Body of pancreas (tissue), 4 donors: ENCODE measurements around the gene KCNMB1.

Experiments
- CTCF ChIP-seq, 7 experiments: fragments of 450-650 bp in 4 of 7; fragments of 200-600 bp in 3 of 7; sonication (generic) in 3 of 7; IDR thresholded peaks; one replicate each; pipeline ENCODE4 v1.5.1; 2016 to 2019; ENCODE audit warnings: antibody characterized with exemption in 7 of 7
- POLR2A ChIP-seq, 3 donors: fragments of 450-650 bp; IDR thresholded peaks; one replicate each; pipeline ENCODE4 v1.6.1; 2016; ENCODE audit warnings: antibody characterized with exemption in 3 of 3, mild to moderate bottlenecking in 2 of 3

GRCh38 chr5:170426786-170427185 lies 37.6 kb upstream of the KCNMB1 start:
- TF ChIP-seq CTCF (IDR thresholded peaks at IDR 0.05), result no peak
- TF ChIP-seq POLR2A (IDR thresholded peaks at IDR 0.05), result no peak
